Stimulated activated CD4-positive, alpha-beta T cell treated with anti-CD3 and anti-CD28 coated beads, TNF-alpha, amount 100 ng/mL, for 48 hours (primary cell): ENCODE data around the gene RPUSD4.
A peak's percentile ranks its signal among the peaks of the same experiment; 100 is the strongest.
"Not testable (repeated sequence)": the region's sequence is repeated elsewhere in the genome, so short reads cannot be mapped to it uniquely, and the experiment has no call there.

Source experiments
- DNase-seq, 3 donors: peaks; one replicate each; pipeline ENCODE4 v3.0.0-alpha.2; 2020; ENCODE audit warnings: low read depth in 3 of 3

RPUSD4 gene

GRCh38 chr11:126211236-126212088 is at the start of gene RPUSD4, which contains the start of gene FAM118B:
Gene RPUSD4 (minus strand): TSS chr11:126211650. CDS start chr11:126211638, 12 bp downstream.
Gene FAM118B (plus strand): TSS chr11:126211782. CDS start chr11:126235002, 23,220 bp downstream.
- DNase-seq = peak; percentile 97 to 99 (median 98)

GRCh38 chr11:126257764-126258163 is 46.3 kb upstream of the RPUSD4 start:
- DNase-seq = no peak

- no peak for DNase-seq
Observed at GRCh38 chr11:126257144-126257543, 45.7 kb upstream of the RPUSD4 start.

GRCh38 chr11:126256216-126256615 is 44.8 kb upstream of the RPUSD4 start:
- no peak for DNase-seq

GRCh38 chr11:126255507-126255906 is 44.1 kb upstream of the RPUSD4 start:
- not testable (repeated sequence) for DNase-seq

GRCh38 chr11:126254819-126255218 is 43.4 kb upstream of the RPUSD4 start:
- no peak for DNase-seq

- DNase-seq = no peak
Observed at GRCh38 chr11:126253265-126253664, 41.8 kb upstream of the RPUSD4 start.

- no peak for DNase-seq
Observed at GRCh38 chr11:126246636-126247035, 35.2 kb upstream of the RPUSD4 start.

GRCh38 chr11:126233391-126233790 is 21.9 kb upstream of the RPUSD4 start:
- DNase-seq = no peak

GRCh38 chr11:126232683-126233082 is 21.2 kb upstream of the RPUSD4 start:
- no peak for DNase-seq

- DNase-seq = no peak
Observed at GRCh38 chr11:126231725-126232459, 20.4 kb upstream of the RPUSD4 start.

GRCh38 chr11:126229858-126230540 is 18.5 kb upstream of the RPUSD4 start:
- no peak for DNase-seq

GRCh38 chr11:126226334-126227084 is 15.1 kb upstream of the RPUSD4 start:
- DNase-seq = no peak

GRCh38 chr11:126225295-126225665 is 13.8 kb upstream of the RPUSD4 start:
- no peak for DNase-seq

GRCh38 chr11:126224647-126225294 is 13.3 kb upstream of the RPUSD4 start:
- DNase-seq = no peak

- DNase-seq = no peak
Observed at GRCh38 chr11:126219547-126219946, 8.1 kb upstream of the RPUSD4 start.

- DNase-seq = no peak
Observed at GRCh38 chr11:126217491-126217890, 6.0 kb upstream of the RPUSD4 start.

- no peak for DNase-seq
Observed at GRCh38 chr11:126216526-126217305, 5.3 kb upstream of the RPUSD4 start.

- no peak for DNase-seq
Observed at GRCh38 chr11:126214841-126215240, 3.4 kb upstream of the RPUSD4 start.

- no peak for DNase-seq
Observed at GRCh38 chr11:126214441-126214840, 3.0 kb upstream of the RPUSD4 start.
